Activated gamma-delta T cell treated with Interleukin-2 at 50 U/mL for 16 hours (primary cell): ENCODE results near the gene AK2.
"Not testable (repeated sequence)": the region's sequence is repeated elsewhere in the genome, so short reads cannot be mapped to it uniquely, and the experiment has no call there.

Experiments used
- DNase-seq: peaks from one replicate; pipeline ENCODE4 v3.0.0-alpha.2; 2020

Gene AK2

GRCh38 chr1:33050221-33051076 is 13.8 kb upstream of the AK2 start:
- no peak for DNase-seq

GRCh38 chr1:33049371-33049770 is 12.7 kb upstream of the AK2 start:
- DNase-seq: no peak

DNA sequence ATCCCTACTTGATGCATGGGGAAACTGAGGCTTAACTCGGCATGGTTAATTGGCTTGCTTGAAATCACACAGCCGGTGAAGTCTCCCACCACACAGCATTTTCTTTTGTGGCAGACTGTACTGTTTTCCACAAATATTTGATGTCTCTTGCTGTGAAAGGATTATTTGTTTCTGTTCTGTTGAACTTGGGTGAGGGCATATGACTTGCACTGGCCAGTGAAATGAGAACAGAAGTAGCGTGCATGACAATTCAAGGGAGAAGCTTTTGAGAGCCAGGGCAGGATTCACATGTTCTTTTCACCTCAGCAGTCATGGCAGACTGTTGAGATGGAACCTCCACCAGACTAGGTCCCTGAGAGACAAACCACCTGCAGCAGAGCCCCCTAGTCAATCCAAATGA is 11.7 kb upstream of the AK2 start:
- no peak for DNase-seq

- no peak for DNase-seq
Observed at GRCh38 chr1:33047839-33048305, 11.2 kb upstream of the AK2 start.

- DNase-seq: no peak
Observed at GRCh38 chr1:33047290-33047689, 10.6 kb upstream of the AK2 start.

GRCh38 chr1:33046234-33046633 is 9.6 kb upstream of the AK2 start:
- DNase-seq: not testable (repeated sequence)

- DNase-seq: peak; percentile 33
Observed at GRCh38 chr1:33045814-33046213, 9.1 kb upstream of the AK2 start.

GRCh38 chr1:33045246-33045645 is 8.6 kb upstream of the AK2 start:
- DNase-seq: no peak

DNA sequence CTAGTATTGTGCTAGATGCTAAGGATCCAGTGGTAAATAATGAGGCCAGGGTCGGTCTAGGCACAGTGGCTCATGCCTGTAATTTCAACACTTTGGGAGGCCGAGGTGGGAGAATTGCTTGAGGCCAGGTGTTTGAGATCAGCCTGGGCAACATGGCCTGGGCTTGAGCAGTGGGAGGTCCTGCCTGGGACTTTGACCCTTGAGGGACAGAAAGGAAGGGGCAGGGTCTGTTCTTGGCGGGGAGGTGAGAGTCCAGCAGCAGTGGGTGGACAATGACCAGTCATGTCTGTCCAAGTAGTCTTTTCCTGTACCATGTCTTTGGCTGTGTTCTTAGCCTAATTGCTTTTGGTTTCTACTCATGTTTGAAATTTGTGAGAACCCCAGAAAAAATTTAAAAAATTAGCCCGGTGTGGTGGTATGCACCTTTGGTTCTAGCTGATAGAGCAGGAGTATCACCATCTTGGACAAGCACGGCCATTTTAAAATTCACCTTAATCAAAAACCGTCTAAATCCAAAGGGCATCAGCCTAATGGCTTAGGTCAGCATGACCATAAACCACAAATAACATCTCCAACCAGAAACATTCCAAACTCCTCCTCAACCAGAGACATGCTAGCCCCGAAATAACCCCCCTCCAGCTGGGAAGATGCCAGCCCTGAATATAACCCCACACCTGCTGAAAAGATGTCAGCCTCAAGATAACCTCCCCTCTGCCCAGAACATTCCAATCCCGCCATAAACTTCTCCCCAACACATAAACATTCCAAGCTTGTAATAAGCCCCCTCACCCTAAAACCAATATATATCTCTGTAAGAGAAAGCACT is 6.8 kb upstream of the AK2 start:
- DNase-seq: no peak

DNA sequence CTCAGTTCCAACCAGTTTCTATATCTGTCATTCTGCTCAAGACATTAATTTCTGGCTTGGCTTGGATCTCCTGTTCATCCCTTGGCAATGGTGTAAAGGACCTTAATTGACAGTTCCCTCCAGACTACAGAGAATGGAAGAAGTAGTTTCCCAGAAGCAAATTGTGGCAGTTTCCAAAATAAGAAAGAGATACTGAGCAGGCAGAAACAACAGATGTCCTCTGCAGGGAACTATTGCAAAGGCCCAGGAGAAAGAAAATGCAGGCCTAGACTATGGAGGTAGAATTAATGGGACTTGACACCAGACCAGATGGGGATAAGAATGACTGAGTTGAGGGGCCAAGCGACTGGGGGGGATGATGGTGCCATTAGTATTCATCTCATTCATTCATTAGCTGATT is 6.1 kb upstream of the AK2 start:
- DNase-seq: no peak

DNA sequence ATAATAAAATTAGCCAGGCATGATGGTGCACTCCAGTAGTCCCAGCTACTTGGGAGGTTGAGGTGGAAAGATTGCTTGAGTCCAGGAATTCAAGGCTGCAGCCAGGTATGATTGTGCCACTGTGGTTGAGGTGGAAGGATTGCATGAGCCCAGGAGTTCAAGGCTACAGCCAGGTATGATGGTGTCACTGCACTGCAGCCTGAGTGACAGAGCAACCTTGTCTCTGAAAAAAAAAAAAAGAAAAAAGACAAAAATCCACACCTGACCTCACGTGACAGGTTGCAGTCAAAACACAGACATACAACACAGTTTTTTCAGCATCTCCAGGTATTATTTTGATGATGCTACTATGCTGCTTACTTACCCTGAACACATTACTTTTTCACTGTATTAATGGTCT is 4.3 kb upstream of the AK2 start:
- DNase-seq: no peak

GRCh38 chr1:33039840-33040239 is 3.2 kb upstream of the AK2 start:
- no peak for DNase-seq

GRCh38 chr1:33036051-33036525 is 595 bp downstream of the AK2 start:
- no peak for DNase-seq

GRCh38 chr1:33032126-33032869 is 4.4 kb downstream of the AK2 start:
- no peak for DNase-seq

DNA sequence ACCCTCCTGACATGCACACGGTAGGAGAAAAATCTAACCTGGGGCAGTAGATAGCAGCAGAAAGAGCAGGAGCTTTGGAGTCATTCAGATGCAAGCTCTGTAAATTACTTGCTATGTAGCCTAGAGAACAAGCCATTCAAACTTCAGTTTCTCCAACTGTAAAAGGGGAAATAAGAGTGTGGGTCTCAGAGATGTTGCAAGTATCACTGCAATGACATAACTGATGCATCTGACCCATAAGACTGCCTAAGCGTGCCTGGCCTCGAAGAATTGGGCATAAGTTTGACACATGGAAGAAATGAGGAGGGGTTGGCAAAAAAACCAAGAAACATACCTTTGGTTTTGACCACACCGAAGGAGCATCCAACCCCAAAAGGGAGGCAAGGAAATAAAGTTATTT is 5.2 kb downstream of the AK2 start:
- no peak for DNase-seq

DNA sequence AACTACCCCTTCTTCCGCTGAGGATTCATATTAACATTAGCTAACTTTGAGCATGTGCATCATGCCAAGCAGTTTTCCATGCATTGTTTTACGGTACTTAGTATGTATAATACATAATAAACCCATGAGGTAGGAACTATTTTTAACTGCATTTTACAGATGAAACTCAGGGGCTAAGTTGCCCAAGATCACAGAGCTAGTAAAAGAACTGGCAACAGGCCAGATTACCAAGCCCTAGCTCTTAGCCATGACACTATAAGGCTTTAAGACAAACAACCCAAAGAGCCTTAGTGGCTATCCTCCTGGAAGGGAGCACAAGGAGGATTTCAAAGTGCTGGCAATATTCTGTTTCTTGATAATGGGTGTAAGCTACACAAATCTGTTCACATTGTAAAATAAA is 6.1 kb downstream of the AK2 start:
- no peak for DNase-seq

DNA sequence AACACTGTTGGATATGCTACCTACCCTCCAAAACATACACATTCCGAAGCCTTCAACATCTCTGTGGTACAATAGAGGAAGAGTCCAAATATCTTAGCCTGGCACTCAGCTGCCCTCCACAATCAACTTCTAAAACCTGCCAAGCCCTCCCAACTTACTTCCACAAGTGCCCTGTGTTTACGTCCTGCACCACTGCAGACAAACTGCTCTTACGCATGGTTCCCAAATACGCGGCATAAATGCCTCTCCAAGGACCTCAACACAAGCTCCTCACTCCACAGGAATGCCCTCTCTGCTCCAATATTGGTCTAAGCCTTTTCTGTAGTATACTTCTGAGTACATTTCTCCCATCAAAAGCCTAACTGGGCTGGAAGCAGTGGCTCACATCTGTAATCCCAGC is 6.8 kb downstream of the AK2 start:
- DNase-seq: no peak

DNA sequence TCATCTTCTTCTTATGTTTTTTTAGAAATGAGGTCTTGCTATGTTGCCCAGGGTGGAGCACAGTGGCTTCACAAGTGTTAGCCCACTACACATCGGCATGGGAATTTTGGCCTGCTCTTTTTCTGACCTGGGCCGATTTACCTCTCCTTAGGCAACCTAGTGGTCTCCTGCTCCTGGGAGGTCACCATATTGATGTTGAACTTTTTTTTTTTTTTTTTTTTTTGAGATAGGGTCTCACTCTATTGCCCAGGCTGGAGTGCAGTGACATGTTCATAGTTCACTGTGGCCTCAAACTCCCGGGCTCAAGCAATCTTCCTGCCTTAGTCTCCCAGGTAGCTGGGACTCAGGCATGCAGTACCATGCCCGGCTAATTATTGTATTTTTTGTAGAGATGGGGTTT is 7.5 kb downstream of the AK2 start:
- DNase-seq: no peak

GRCh38 chr1:33025761-33026160 is 10.9 kb downstream of the AK2 start:
- no peak for DNase-seq

DNA sequence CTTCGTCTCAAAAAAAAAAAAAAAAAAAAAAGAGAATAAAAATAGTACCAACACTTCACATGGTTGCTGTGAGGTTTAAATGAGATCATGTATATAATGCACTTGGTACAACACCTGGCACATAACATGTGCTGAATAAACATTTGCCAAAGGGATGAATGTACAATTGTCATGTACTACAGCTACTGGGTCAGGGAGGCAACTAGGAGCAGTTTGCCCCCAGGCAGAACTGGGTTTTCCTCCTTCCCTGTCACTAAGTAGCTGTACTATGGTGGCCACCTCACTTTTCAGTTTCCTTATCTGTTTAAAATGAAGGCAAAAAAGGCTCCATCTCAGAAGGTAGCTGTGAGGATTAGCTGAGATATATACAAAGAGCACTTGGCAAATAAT is 11.5 kb downstream of the AK2 start:
- no peak for DNase-seq

GRCh38 chr1:33024430-33025179 is 12.1 kb downstream of the AK2 start:
- not testable (repeated sequence) for DNase-seq

DNA sequence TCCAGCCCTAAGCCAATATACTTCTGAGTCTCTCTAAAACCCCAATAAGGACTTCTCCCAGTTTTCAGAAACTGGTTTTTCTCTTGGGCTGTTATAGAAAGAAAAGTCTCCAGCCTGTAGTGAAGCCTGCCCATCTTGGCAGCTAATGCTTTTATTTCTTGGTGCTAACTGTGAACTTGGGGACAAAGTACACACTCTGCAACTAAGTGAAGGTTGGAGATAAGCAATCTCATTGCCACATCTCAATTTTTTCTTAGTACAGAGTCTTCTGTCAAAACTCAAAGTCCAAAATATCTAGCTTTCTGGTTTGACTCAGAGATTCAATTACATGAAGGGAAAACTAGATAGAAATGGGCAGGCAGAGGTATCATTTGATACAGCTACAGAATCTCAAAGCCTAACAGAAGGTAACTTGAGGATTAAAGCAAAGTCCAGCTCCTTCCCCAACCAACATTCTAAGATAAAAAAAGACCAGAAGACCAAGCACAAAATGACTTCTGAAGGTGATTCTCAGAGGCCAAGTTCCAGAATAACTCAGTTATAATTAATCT is 14.0 kb downstream of the AK2 start:
- DNase-seq: no peak
